Left ventricle myocardium inferior (tissue), 1 donor: ENCODE measurements around the gene EHHADH. TPM values are rescaled to one million over a fixed set of nuclear protein-coding genes. Genes with fewer than 3 reads are reported as not detected.
"Not testable (repeated sequence)": the region's sequence is repeated elsewhere in the genome, so short reads cannot be mapped to it uniquely, and the experiment has no call there.

ENCODE experiments used
- DNase-seq: peaks from one replicate; pipeline ENCODE4 v3.0.0-alpha.2; 2020
- H3K27ac ChIP-seq: fragments of 200-600 bp; replicated peaks from 2 replicates; pipeline ENCODE4 v1.8.0; 2021
- H3K27me3 ChIP-seq: fragments of 200-600 bp; 2 replicates; pipeline ENCODE4 v1.8.0; 2021; ENCODE audit warnings: low read depth
- H3K36me3 ChIP-seq: fragments of 200-600 bp; 2 replicates; pipeline ENCODE4 v1.8.0; 2021
- H3K4me1 ChIP-seq: fragments of 200-600 bp; 2 replicates; pipeline ENCODE4 v1.8.0; 2021
- H3K4me3 ChIP-seq: fragments of 200-600 bp; 2 replicates; pipeline ENCODE4 v1.8.0; 2021; ENCODE audit warnings: mild to moderate bottlenecking, moderate library complexity
- H3K9me3 ChIP-seq: fragments of 200-600 bp; replicated peaks from 2 replicates; pipeline ENCODE4 v1.8.0; 2021
- intact Hi-C: fragments of 100-400 bp; cut with micrococcal nuclease; formaldehyde crosslinking; loops from one replicate; pipeline ENCODE4 v1.11.0; 2022
- total RNA-seq: library from RNA; stranded (reverse); fragmentation: NEBNext Ultra II Directional; extraction: Animal tissue kit (Norgen Biotek cat#: 25700); gene quantifications from one replicate; pipeline ENCODE4 v1.2.1, GENCODE V29; 2021
- TF ChIP-seq, protein P1 (sequence below): fragments of 200-600 bp; IDR thresholded peaks from 2 replicates; pipeline ENCODE4 v1.8.0; 2021; ENCODE audit warnings: antibody characterized with exemption, mild to moderate bottlenecking, borderline replicate concordance
- donor health status: DM: no; HTN: yes; CAD: no; lungs with severe emphysema.

EHHADH gene
- total RNA-seq, 1 donor from 2014 or later = 20.1 TPM

DNA sequence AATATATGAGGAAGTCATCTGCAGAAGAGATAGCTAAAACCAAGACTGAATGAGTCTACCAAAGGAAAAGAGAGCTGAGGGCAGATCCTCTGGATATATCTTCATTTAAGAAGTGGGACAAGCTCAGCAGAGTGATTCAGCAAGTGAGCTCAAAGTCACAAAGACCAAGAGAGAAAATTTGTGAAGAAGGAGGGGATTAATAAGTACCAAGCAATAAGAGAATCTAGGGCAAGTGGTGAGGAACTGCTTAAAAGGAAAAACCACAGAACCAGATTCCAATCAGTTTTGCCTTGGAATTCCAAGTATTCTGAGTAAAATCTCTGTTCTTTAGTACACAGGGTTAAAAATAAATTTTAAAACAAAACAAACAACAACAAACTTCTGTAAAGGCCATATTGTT is 3.6 kb downstream of the EHHADH start:
- intact Hi-C loops = no loop called here
- Histone ChIP-seq H3K36me3 (peaks cover 28% of the 10 kb centered on the region), H3K27ac (no peak overlapping the region), H3K9me3 (no peaks in the 10 kb centered on the region), H3K27me3 (no peaks in the 10 kb centered on the region), H3K4me1 (peaks cover 11% of the 10 kb centered on the region), H3K4me3 (no peak overlapping the region)
- TF ChIP-seq, protein P1, sequence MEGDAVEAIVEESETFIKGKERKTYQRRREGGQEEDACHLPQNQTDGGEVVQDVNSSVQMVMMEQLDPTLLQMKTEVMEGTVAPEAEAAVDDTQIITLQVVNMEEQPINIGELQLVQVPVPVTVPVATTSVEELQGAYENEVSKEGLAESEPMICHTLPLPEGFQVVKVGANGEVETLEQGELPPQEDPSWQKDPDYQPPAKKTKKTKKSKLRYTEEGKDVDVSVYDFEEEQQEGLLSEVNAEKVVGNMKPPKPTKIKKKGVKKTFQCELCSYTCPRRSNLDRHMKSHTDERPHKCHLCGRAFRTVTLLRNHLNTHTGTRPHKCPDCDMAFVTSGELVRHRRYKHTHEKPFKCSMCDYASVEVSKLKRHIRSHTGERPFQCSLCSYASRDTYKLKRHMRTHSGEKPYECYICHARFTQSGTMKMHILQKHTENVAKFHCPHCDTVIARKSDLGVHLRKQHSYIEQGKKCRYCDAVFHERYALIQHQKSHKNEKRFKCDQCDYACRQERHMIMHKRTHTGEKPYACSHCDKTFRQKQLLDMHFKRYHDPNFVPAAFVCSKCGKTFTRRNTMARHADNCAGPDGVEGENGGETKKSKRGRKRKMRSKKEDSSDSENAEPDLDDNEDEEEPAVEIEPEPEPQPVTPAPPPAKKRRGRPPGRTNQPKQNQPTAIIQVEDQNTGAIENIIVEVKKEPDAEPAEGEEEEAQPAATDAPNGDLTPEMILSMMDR = no peak
- no peak for DNase-seq

DNA sequence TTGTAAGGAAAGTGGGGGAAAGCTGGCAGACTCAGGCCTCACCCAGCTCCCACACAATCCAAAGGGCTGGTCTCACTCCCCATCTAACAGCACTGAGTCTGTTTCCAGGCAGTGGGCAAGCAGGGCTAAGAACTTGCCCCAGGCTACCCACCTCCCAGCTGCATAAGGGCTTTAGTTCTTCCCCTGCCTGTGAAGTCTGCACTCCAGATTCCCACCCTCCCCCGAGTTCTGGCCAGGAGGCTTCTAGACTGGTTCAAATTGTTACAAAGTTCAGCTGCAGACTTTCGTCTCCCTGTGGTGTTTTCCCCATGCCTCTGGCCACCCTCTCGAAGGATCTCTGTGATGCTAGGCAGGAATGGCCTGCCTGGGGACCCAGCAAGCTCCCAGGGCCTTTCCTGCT is 11.2 kb downstream of the EHHADH start:
- TF ChIP-seq, protein P1 = no peak
- Histone ChIP-seq H3K4me1 (no peaks in the 10 kb centered on the region), H3K27ac (no peak overlapping the region), H3K4me3 (no peak overlapping the region), H3K9me3 (peaks cover 51% of the 10 kb centered on the region), H3K36me3 (peaks cover 33% of the 10 kb centered on the region), H3K27me3 (no peaks in the 10 kb centered on the region)
- intact Hi-C loops = no loop called here
- DNase-seq = no peak

DNA sequence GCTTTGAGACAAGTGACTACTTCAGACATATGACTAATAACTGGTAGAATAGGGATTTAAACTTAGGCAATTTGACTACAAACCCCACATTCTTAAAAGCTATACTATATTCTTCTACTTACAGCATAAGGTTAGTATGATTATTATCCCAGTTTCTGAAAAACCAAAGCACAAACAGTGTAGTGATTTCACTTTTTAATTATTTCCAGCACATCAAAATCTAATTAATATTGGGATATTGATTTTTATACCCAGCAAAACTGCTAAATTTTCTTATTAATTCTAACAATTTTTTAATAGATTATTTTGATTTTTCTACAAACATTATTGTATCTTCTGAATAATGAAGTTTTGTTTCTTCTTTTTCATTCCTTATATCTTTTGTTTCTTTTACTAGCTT is 16.9 kb downstream of the EHHADH start:
- TF ChIP-seq, protein P1 = no peak
- H3K4me3 ChIP-seq = no peak overlapping the region
- peaks cover 57% of the 10 kb centered on the region for H3K36me3 ChIP-seq
- H3K27me3 ChIP-seq = no peaks in the 10 kb centered on the region
- intact Hi-C loops = no loop called here
- H3K27ac ChIP-seq = no peak overlapping the region
- H3K9me3 ChIP-seq = peaks cover 96% of the 10 kb centered on the region
- no peak for DNase-seq
- no peaks in the 10 kb centered on the region for H3K4me1 ChIP-seq

DNA sequence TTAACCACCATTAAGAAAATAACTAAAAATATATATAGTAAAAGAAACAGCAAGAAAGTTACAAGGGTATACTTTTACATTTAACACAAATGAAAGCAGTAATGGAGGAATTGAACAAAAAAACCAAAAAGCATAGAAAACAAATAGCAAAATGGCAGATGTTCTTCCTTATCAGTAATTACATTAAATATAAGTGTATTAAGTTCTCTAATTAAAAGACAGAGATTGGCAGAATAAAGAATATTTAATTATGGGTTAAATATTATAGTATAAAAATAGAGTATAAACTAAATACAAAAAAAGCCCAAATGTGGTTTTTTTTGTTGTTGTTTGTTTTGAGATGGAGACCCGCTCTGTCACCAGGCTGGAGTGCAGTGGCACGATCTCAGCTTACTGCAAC is 20.5 kb downstream of the EHHADH start:
- Histone ChIP-seq H3K4me3 (no peak overlapping the region), H3K27ac (no peak overlapping the region), H3K4me1 (no peaks in the 10 kb centered on the region), H3K9me3 (peaks cover 63% of the 10 kb centered on the region), H3K36me3 (peaks cover 63% of the 10 kb centered on the region), H3K27me3 (no peaks in the 10 kb centered on the region)
- TF ChIP-seq, protein P1 = no peak
- intact Hi-C loops = no loop called here
- no peak for DNase-seq

DNA sequence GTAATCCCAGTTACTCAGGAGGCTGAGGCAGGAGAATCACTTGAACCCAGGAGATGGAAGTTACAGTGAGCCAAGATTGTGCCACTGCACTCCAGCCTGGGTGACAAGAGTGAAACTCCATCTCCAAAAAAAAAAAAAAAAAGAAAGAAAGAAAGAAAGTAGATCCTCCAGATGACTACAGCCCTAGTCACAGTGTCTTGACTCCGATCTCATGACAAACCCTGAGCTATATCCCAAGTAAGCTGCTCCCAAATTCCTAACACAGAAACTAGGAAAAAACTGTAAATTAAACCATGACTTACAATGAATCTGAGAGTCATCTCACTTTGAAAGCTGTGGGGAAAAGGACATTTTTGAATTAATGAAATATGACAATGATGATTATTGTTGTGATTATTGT is 27.3 kb downstream of the EHHADH start:
- H3K36me3 ChIP-seq = peaks cover 32% of the 10 kb centered on the region
- H3K4me3 ChIP-seq, H3K4me1 ChIP-seq, intact Hi-C loops, H3K27ac ChIP-seq, H3K27me3 ChIP-seq, DNase-seq, H3K9me3 ChIP-seq: not testable (repeated sequence)

DNA sequence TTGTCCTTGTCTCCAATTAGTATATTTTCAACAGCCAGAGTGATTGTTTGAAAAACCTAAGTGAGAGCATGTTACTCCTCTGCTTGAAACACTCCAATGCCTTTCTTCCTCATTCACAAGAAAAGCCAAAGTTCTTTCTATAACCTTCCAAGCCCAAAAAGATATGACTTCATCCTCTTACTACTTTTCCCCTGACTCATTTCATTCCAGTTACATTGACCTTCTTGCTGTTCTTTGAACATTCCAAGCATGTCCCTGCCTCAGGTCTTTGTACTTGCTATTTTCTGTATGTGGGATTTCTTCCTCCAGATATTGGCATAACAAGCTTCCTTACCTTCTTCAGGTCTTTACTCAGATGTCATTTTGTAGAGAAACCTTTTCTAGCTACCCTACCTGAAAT is 28.3 kb downstream of the EHHADH start:
- H3K4me3 ChIP-seq = no peak overlapping the region
- DNase-seq = no peak
- TF ChIP-seq, protein P1 = no peak
- no peaks in the 10 kb centered on the region for H3K4me1 ChIP-seq
- no peaks in the 10 kb centered on the region for H3K9me3 ChIP-seq
- no peaks in the 10 kb centered on the region for H3K27me3 ChIP-seq
- H3K27ac ChIP-seq = no peak overlapping the region
- intact Hi-C loops = no loop called here
- peaks cover 32% of the 10 kb centered on the region for H3K36me3 ChIP-seq
